ENCODE measurements around the gene IL1RN. TPM values are rescaled to one million over a fixed set of nuclear protein-coding genes. Genes with fewer than 3 reads are reported as not detected.

The IL1RN gene, protein sequence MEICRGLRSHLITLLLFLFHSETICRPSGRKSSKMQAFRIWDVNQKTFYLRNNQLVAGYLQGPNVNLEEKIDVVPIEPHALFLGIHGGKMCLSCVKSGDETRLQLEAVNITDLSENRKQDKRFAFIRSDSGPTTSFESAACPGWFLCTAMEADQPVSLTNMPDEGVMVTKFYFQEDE
- polyA plus RNA-seq (not detected in 2 replicates), polyA minus RNA-seq (not detected in 2 replicates)

DNA sequence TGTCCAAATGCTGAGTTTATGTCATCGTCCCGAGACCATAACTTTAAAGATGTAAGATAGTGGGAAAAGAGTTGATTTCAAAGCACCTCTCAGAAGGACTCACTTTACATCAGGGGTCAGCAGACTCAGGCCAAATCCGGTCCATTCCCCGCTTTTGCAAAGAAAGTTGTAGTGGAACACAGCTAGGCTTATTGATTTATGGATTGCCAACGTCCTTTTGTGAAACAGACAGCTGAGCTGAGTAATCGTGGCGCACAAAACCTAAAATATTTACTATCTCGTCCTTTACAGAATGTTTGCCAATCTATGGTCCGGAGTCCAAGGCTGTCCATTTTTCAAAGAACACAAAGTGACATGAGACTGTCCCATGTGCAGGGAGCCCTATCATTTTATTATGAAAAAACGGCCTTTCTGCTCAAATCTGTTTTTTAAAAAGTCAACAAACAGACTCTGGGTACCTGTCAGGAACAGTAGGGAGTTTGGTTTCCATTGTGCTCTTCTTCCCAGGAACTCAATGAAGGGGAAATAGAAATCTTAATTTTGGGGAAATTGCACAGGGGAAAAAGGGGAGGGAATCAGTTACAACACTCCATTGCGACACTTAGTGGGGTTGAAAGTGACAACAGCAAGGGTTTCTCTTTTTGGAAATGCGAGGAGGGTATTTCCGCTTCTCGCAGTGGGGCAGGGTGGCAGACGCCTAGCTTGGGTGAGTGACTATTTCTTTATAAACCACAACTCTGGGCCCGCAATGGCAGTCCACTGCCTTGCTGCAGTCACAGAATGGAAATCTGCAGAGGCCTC is at the start of gene IL1RN:
TSS of gene IL1RN (plus strand) at position 754 of the 801 bp plus-strand sequence. CDS start at position 781, 27 bp downstream.
- TF ChIP-seq EP300 (conservative IDR thresholded peaks at IDR 0.05; ENCODE audit: poor library complexity, severe bottlenecking): no peak
- no peak for TF ChIP-seq RAD21 (conservative IDR thresholded peaks at IDR 0.05)
- TF ChIP-seq, protein P1, sequence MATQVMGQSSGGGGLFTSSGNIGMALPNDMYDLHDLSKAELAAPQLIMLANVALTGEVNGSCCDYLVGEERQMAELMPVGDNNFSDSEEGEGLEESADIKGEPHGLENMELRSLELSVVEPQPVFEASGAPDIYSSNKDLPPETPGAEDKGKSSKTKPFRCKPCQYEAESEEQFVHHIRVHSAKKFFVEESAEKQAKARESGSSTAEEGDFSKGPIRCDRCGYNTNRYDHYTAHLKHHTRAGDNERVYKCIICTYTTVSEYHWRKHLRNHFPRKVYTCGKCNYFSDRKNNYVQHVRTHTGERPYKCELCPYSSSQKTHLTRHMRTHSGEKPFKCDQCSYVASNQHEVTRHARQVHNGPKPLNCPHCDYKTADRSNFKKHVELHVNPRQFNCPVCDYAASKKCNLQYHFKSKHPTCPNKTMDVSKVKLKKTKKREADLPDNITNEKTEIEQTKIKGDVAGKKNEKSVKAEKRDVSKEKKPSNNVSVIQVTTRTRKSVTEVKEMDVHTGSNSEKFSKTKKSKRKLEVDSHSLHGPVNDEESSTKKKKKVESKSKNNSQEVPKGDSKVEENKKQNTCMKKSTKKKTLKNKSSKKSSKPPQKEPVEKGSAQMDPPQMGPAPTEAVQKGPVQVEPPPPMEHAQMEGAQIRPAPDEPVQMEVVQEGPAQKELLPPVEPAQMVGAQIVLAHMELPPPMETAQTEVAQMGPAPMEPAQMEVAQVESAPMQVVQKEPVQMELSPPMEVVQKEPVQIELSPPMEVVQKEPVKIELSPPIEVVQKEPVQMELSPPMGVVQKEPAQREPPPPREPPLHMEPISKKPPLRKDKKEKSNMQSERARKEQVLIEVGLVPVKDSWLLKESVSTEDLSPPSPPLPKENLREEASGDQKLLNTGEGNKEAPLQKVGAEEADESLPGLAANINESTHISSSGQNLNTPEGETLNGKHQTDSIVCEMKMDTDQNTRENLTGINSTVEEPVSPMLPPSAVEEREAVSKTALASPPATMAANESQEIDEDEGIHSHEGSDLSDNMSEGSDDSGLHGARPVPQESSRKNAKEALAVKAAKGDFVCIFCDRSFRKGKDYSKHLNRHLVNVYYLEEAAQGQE (IDR thresholded peaks at IDR 0.05; ENCODE audit: borderline replicate concordance): no peak
- TF ChIP-seq EZH2 (IDR thresholded peaks at IDR 0.05; ENCODE audit: borderline replicate concordance, insufficient read depth, low read length, poor library complexity, severe bottlenecking): no peak
- no peak for TF ChIP-seq MXI1 (conservative IDR thresholded peaks at IDR 0.05; ENCODE audit: poor library complexity, severe bottlenecking)
- no peak for TF ChIP-seq POLR2AphosphoS5 (IDR thresholded peaks at IDR 0.05)
- no peak for TF ChIP-seq SMC3 (conservative IDR thresholded peaks at IDR 0.05; ENCODE audit: poor library complexity)
- TF ChIP-seq, protein P2, sequence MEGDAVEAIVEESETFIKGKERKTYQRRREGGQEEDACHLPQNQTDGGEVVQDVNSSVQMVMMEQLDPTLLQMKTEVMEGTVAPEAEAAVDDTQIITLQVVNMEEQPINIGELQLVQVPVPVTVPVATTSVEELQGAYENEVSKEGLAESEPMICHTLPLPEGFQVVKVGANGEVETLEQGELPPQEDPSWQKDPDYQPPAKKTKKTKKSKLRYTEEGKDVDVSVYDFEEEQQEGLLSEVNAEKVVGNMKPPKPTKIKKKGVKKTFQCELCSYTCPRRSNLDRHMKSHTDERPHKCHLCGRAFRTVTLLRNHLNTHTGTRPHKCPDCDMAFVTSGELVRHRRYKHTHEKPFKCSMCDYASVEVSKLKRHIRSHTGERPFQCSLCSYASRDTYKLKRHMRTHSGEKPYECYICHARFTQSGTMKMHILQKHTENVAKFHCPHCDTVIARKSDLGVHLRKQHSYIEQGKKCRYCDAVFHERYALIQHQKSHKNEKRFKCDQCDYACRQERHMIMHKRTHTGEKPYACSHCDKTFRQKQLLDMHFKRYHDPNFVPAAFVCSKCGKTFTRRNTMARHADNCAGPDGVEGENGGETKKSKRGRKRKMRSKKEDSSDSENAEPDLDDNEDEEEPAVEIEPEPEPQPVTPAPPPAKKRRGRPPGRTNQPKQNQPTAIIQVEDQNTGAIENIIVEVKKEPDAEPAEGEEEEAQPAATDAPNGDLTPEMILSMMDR (IDR thresholded peaks at IDR 0.05; ENCODE audit: poor library complexity, severe bottlenecking): no peak
- TF ChIP-seq TAF1 (IDR thresholded peaks at IDR 0.05; ENCODE audit: low read depth): no peak
- H3K4me3 ChIP-seq (ENCODE audit: low read length): no peak within 1 kb of the TSS

DNA sequence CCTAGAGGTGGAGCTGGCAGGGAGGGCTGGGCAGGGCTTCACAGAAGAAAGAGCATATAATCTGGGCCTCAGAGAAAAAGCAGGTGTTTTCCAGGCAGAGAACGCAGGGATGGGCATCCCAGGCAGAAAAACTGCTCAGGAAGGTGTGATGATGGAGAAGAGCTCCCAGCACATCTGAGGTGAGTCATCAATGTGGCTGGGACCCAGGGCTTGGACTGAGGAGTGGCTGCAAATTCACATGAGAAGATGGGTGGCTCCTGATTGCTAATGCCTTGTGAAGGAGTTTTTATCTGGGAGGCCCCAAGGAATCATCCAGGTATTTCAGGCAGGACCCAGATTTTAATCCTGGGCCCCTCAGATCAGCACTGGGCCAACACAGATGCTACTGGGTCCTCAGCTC is 49.5 kb upstream of the IL1RN start:
- Histone ChIP-seq H4K20me1 (ENCODE audit: insufficient read depth) (no peaks in the 10 kb centered on the region), H3K27me3 (ENCODE audit: insufficient read depth, low read depth, low read length) (no peaks in the 10 kb centered on the region), H3K9me2 (ENCODE audit: insufficient read depth, low read length) (no peaks in the 10 kb centered on the region), H3K4me2 (ENCODE audit: low read length) (no peak overlapping the region), H3K27ac (ENCODE audit: low read length) (no peak overlapping the region), H3K9me3 (ENCODE audit: low read length) (no peaks in the 10 kb centered on the region), H3K79me2 (replicated peaks; ENCODE audit: insufficient read depth, low read length) (no peaks in the 10 kb centered on the region), H3K36me3 (ENCODE audit: insufficient read depth, low read length) (no peaks in the 10 kb centered on the region), H3K9ac (ENCODE audit: low read length) (no peak overlapping the region), H3K4me3 (ENCODE audit: low read length) (no peak overlapping the region), H3F3A (ENCODE audit: insufficient read depth, low read length, poor library complexity, severe bottlenecking) (no peaks in the 10 kb centered on the region), H2AFZ (ENCODE audit: low read depth, low read length) (no peak overlapping the region)
- no peak for TF ChIP-seq RAD21 (conservative IDR thresholded peaks at IDR 0.05)
- TF ChIP-seq TAF1 (IDR thresholded peaks at IDR 0.05; ENCODE audit: low read depth): no peak
- TF ChIP-seq, protein P1 (IDR thresholded peaks at IDR 0.05; ENCODE audit: borderline replicate concordance): no peak
- TF ChIP-seq MXI1 (conservative IDR thresholded peaks at IDR 0.05; ENCODE audit: poor library complexity, severe bottlenecking): no peak
- no peak for TF ChIP-seq EZH2 (IDR thresholded peaks at IDR 0.05; ENCODE audit: borderline replicate concordance, insufficient read depth, low read length, poor library complexity, severe bottlenecking)
- TF ChIP-seq EP300 (conservative IDR thresholded peaks at IDR 0.05; ENCODE audit: poor library complexity, severe bottlenecking): no peak
- no peak for TF ChIP-seq SMC3 (conservative IDR thresholded peaks at IDR 0.05; ENCODE audit: poor library complexity)
- no peak for TF ChIP-seq POLR2AphosphoS5 (IDR thresholded peaks at IDR 0.05)
- TF ChIP-seq, protein P2 (IDR thresholded peaks at IDR 0.05; ENCODE audit: poor library complexity, severe bottlenecking): no peak

More for the DNA sequence above, at the start of gene IL1RN:
- Histone ChIP-seq H2AFZ (ENCODE audit: low read depth, low read length) (no peak within 1 kb of the TSS), H3K27ac (ENCODE audit: low read length) (no peak within 1 kb of the TSS), H4K20me1 (ENCODE audit: insufficient read depth) (no peaks in the 10 kb centered on the region), H3K9me3 (ENCODE audit: low read length) (no peaks in the 10 kb centered on the region), H3K36me3 (ENCODE audit: insufficient read depth, low read length) (no peaks in the 10 kb centered on the region), H3K4me2 (ENCODE audit: low read length) (no peak within 1 kb of the TSS), H3F3A (ENCODE audit: insufficient read depth, low read length, poor library complexity, severe bottlenecking) (no peaks in the 10 kb centered on the region), H3K79me2 (replicated peaks; ENCODE audit: insufficient read depth, low read length) (no peaks in the 10 kb centered on the region), H3K9me2 (ENCODE audit: insufficient read depth, low read length) (no peaks in the 10 kb centered on the region), H3K27me3 (ENCODE audit: insufficient read depth, low read depth, low read length) (no peaks in the 10 kb centered on the region), H3K9ac (ENCODE audit: low read length) (no peak within 1 kb of the TSS)

Data from neural cell (in vitro differentiated cells).